ENCODE results near the gene ANKRD33B.
"Not testable (repeated sequence)": the region's sequence is repeated elsewhere in the genome, so short reads cannot be mapped to it uniquely, and the experiment has no call there.

The ANKRD33B gene

GRCh38 chr5:10566543-10567068 is 2.7 kb downstream of the ANKRD33B start:
- H3K4me3 ChIP-seq (ENCODE audit: low read depth, low read length) = peak overlapping the region; percentile 97
- TF ChIP-seq CTCF (IDR thresholded peaks at IDR 0.05; ENCODE audit: borderline replicate concordance, insufficient read depth, low read depth, low read length) = no peak

GRCh38 chr5:10567121-10567591 is 3.3 kb downstream of the ANKRD33B start:
- peak overlapping the region; percentile 97 for H3K4me3 ChIP-seq (ENCODE audit: low read depth, low read length)
- no peak for TF ChIP-seq CTCF (IDR thresholded peaks at IDR 0.05; ENCODE audit: borderline replicate concordance, insufficient read depth, low read depth, low read length)

- peak overlapping the region; percentile 97 for H3K4me3 ChIP-seq (ENCODE audit: low read depth, low read length)
- no peak for TF ChIP-seq CTCF (IDR thresholded peaks at IDR 0.05; ENCODE audit: borderline replicate concordance, insufficient read depth, low read depth, low read length)
Observed at GRCh38 chr5:10567781-10568321, 4.0 kb downstream of the ANKRD33B start.

GRCh38 chr5:10570540-10570939 is 6.7 kb downstream of the ANKRD33B start:
- not testable (repeated sequence) for H3K4me3 ChIP-seq (ENCODE audit: low read depth, low read length)

GRCh38 chr5:10572451-10572850 is 8.6 kb downstream of the ANKRD33B start:
- H3K4me3 ChIP-seq (ENCODE audit: low read depth, low read length) = no peak overlapping the region
- TF ChIP-seq CTCF (IDR thresholded peaks at IDR 0.05; ENCODE audit: borderline replicate concordance, insufficient read depth, low read depth, low read length) = no peak

GRCh38 chr5:10573487-10574145 is 9.7 kb downstream of the ANKRD33B start:
- no peak overlapping the region for H3K4me3 ChIP-seq (ENCODE audit: low read depth, low read length)
- TF ChIP-seq CTCF (IDR thresholded peaks at IDR 0.05; ENCODE audit: borderline replicate concordance, insufficient read depth, low read depth, low read length) = no peak

GRCh38 chr5:10574879-10575278 is 11.0 kb downstream of the ANKRD33B start:
- not testable (repeated sequence) for H3K4me3 ChIP-seq (ENCODE audit: low read depth, low read length)

- TF ChIP-seq CTCF (IDR thresholded peaks at IDR 0.05; ENCODE audit: borderline replicate concordance, insufficient read depth, low read depth, low read length) = peak; percentile 15; the same call in 1 of the 2 replicates
- no peak overlapping the region for H3K4me3 ChIP-seq (ENCODE audit: low read depth, low read length)
Observed at GRCh38 chr5:10576121-10576789, 12.4 kb downstream of the ANKRD33B start.

Data from GM12875 (cell line).